WTC11 (cell line): Measurements from ENCODE around the gene TMED4.

Source experiments
- CTCF ChIP-seq: fragments of 200-600 bp; IDR thresholded peaks from 2 replicates; pipeline ENCODE4 v1.8.0; 2022; ENCODE audit warnings: antibody characterized with exemption
- ELF4 ChIP-seq: sonication (generic); formaldehyde crosslinking; IDR thresholded peaks from 2 replicates; pipeline ENCODE4 v1.8.1; 2022; ENCODE audit warnings: low read depth, mild to moderate bottlenecking, moderate library complexity, missing genetic modification reagents
- KAT7 ChIP-seq: sonication (generic); formaldehyde crosslinking; IDR thresholded peaks from 2 replicates; pipeline ENCODE4 v1.8.1; 2023; ENCODE audit warnings: missing genetic modification reagents, mild to moderate bottlenecking, borderline replicate concordance
- MAX ChIP-seq: sonication (generic); formaldehyde crosslinking; IDR thresholded peaks from 2 replicates; pipeline ENCODE4 v1.8.0; 2022; ENCODE audit warnings: mild to moderate bottlenecking, missing genetic modification reagents
- NFE2L1 ChIP-seq: sonication (generic); formaldehyde crosslinking; IDR thresholded peaks from 2 replicates; pipeline ENCODE4 v1.8.1; 2023; ENCODE audit warnings: missing genetic modification reagents
- PRDM15 ChIP-seq: sonication (generic); formaldehyde crosslinking; IDR thresholded peaks from 2 replicates; pipeline ENCODE4 v1.8.0; 2022; ENCODE audit warnings: missing genetic modification reagents
- SMAD4 ChIP-seq: sonication (generic); formaldehyde crosslinking; IDR thresholded peaks from 2 replicates; pipeline ENCODE4 v1.8.0; 2022; ENCODE audit warnings: mild to moderate bottlenecking, missing genetic modification reagents
- ZBTB43 ChIP-seq: sonication (generic); formaldehyde crosslinking; IDR thresholded peaks from 2 replicates; pipeline ENCODE4 v1.8.1; 2023; ENCODE audit warnings: mild to moderate bottlenecking, missing genetic modification reagents
- ZNF138 ChIP-seq: sonication (generic); formaldehyde crosslinking; conservative IDR thresholded peaks from 2 replicates; pipeline ENCODE4 v1.8.1; 2022; ENCODE audit warnings: mild to moderate bottlenecking, moderate library complexity, missing genetic modification reagents
- ZNF532 ChIP-seq: fragments of 250-450 bp; sonication (Bioruptor Pico); IDR thresholded peaks from 2 replicates; pipeline ENCODE4 v1.9.0; 2021; ENCODE audit warnings: mild to moderate bottlenecking, borderline replicate concordance
- ZNF671 ChIP-seq: fragments of 250-450 bp; sonication (Bioruptor Pico); IDR thresholded peaks from 2 replicates; pipeline ENCODE4 v1.8.0; 2021; ENCODE audit warnings: mild to moderate bottlenecking

- TF ChIP-seq KAT7 (CRISPR knock-in tag) (no peak), MAX (CRISPR knock-in tag) (no peak), CTCF (no peak), ZNF532 (no peak), ZNF138 (CRISPR knock-in tag) (no peak), ZBTB43 (CRISPR knock-in tag) (no peak), NFE2L1 (CRISPR knock-in tag) (no peak), PRDM15 (CRISPR knock-in tag) (no peak), ELF4 (CRISPR knock-in tag) (no peak), ZNF671 (CRISPR knock-in tag) (no peak), SMAD4 (CRISPR knock-in tag) (no peak)
Observed at GRCh38 chr7:44580945-44581878, 819 bp downstream of the TMED4 start.
